Smooth muscle cell (in vitro differentiated cells): ENCODE measurements around the gene C6orf163. TPM values are rescaled to one million over a fixed set of nuclear protein-coding genes. Genes with fewer than 3 reads are reported as not detected.

ENCODE experiments used
- DNase-seq: peaks from one replicate; lab custom pipeline; 2025; ENCODE audit not compliant: unreplicated experiment; lab: John Stamatoyannopoulos, UW
- H2AFZ ChIP-seq: fragments of 200-600 bp; sonication (generic); 2 replicates; pipeline ENCODE4 v1.6.0; 2016; ENCODE audit warnings: antibody characterized with exemption, low read depth, mild to moderate bottlenecking
- H3F3A ChIP-seq: fragments of 200-600 bp; sonication (generic); 2 replicates; pipeline ENCODE4 v1.6.0; 2017; ENCODE audit warnings: antibody characterized with exemption, low read depth
- H3K27ac ChIP-seq: fragments of 200-600 bp; sonication (generic); 2 replicates; pipeline ENCODE4 v1.5.1; 2016; ENCODE audit warnings: low read depth, mild to moderate bottlenecking
- H3K27me3 ChIP-seq: fragments of 200-600 bp; sonication (generic); 2 replicates; pipeline ENCODE4 v1.6.1; 2016; ENCODE audit warnings: low read depth, mild to moderate bottlenecking
- H3K36me3 ChIP-seq: fragments of 200-600 bp; sonication (generic); 2 replicates; pipeline ENCODE4 v1.5.1; 2016; ENCODE audit warnings: low read depth
- H3K4me1 ChIP-seq: fragments of 200-600 bp; sonication (generic); 2 replicates; pipeline ENCODE4 v1.5.1; 2016; ENCODE audit warnings: low read depth
- H3K4me2 ChIP-seq: fragments of 200-600 bp; sonication (generic); 2 replicates; pipeline ENCODE4 v1.6.0; 2016; ENCODE audit warnings: mild to moderate bottlenecking
- H3K4me3 ChIP-seq: fragments of 200-600 bp; sonication (generic); 2 replicates; pipeline ENCODE4 v1.5.1; 2016; ENCODE audit warnings: mild to moderate bottlenecking
- H3K79me2 ChIP-seq: fragments of 200-600 bp; sonication (generic); 2 replicates; pipeline ENCODE4 v1.6.0; 2016; ENCODE audit warnings: low read depth, mild to moderate bottlenecking
- H3K9ac ChIP-seq: fragments of 200-600 bp; sonication (generic); 2 replicates; pipeline ENCODE4 v1.6.0; 2016; ENCODE audit warnings: low read depth
- H3K9me3 ChIP-seq: fragments of 200-600 bp; sonication (generic); replicated peaks from 2 replicates; pipeline ENCODE4 v1.5.1; 2016; ENCODE audit warnings: low read depth
- H4K20me1 ChIP-seq: fragments of 200-600 bp; sonication (generic); 2 replicates; pipeline ENCODE4 v1.6.0; 2016; ENCODE audit warnings: low read depth
- WGBS: methylation state at CpG from one replicate; pipeline ENCODE4 v1.1.7; 2016; ENCODE audit warnings: low lambda C conversion rate; 5-methylcytosine and 5-hydroxymethylcytosine counted together
- polyA plus RNA-seq: library from polyadenylated mRNA; unstranded; fragments of >200 nt; fragmentation: Nextera tagmentation; extraction: Ambion mirVana; gene quantifications from 2 replicates; pipeline ENCODE4 v1.2.1, GENCODE V29; 2016
- total RNA-seq: library from RNA; depleted of rRNA; stranded (reverse); fragments of >200 nt; gene quantifications from 2 replicates; pipeline ENCODE4 v1.2.3, GENCODE V29; 2014
- TF ChIP-seq, protein P1 (sequence below): fragments of 200-600 bp; sonication (generic); IDR thresholded peaks from 2 replicates; pipeline ENCODE4 v1.5.1; 2017; ENCODE audit warnings: borderline replicate concordance, mild to moderate bottlenecking, antibody characterized with exemption; ENCODE audit not compliant: insufficient read depth, poor library complexity, severe bottlenecking

C6orf163 gene
- total and polyA plus RNA-seq, 2 experiments from 2014 or later = 0.59 to 3.1 TPM

DNA sequence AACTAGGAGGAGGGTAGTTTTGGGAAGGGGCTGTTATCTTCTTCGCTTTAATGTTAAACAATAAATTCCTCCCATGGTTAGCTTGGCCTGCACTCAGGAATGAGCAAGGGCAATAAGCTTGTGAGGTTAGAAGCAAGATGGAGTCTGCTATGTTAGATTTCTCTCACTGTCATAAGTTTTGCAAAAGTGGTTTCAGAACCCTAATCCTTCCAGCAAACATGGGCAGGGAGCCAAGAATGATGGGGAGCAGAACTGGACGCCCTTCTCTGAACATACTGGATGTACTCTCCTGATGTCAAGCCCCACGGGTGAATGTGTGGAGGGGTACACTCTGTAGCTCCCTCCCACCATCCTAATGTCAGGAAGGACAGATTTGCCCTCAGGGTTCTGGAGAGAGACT, 22.3 kb downstream of the C6orf163 start:
- TF ChIP-seq, protein P1, sequence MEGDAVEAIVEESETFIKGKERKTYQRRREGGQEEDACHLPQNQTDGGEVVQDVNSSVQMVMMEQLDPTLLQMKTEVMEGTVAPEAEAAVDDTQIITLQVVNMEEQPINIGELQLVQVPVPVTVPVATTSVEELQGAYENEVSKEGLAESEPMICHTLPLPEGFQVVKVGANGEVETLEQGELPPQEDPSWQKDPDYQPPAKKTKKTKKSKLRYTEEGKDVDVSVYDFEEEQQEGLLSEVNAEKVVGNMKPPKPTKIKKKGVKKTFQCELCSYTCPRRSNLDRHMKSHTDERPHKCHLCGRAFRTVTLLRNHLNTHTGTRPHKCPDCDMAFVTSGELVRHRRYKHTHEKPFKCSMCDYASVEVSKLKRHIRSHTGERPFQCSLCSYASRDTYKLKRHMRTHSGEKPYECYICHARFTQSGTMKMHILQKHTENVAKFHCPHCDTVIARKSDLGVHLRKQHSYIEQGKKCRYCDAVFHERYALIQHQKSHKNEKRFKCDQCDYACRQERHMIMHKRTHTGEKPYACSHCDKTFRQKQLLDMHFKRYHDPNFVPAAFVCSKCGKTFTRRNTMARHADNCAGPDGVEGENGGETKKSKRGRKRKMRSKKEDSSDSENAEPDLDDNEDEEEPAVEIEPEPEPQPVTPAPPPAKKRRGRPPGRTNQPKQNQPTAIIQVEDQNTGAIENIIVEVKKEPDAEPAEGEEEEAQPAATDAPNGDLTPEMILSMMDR = no peak
- Histone ChIP-seq H2AFZ (no peak overlapping the region), H4K20me1 (no peaks in the 10 kb centered on the region), H3K9me3 (no peaks in the 10 kb centered on the region), H3K9ac (no peak overlapping the region), H3K27ac (no peak overlapping the region), H3K27me3 (no peaks in the 10 kb centered on the region), H3K4me1 (no peaks in the 10 kb centered on the region), H3F3A (no peaks in the 10 kb centered on the region), H3K4me2 (no peak overlapping the region), H3K36me3 (no peaks in the 10 kb centered on the region), H3K79me2 (no peaks in the 10 kb centered on the region), H3K4me3 (no peak overlapping the region)
- DNase-seq = no peak
- WGBS = 97% methylated on average over 3 of the region's 3 CpGs

DNA sequence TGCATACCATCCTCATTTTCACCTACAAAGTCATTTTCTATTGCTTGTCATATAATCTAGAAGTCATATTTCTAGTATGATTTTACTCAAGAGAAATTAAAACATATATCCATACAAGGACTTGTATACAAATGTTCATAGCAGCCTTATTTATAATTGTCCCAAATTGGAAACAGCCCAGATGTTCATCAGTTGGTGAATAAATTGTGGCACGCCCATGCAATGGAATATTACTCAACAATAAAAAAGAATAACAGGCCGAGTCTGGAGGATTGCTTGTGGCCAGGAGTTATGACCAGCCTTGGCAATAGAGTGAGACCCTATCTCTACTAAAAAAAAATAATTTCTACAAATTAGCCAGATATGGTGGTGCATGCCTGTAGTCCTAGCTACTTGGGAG, 28.8 kb downstream of the C6orf163 start:
- Histone ChIP-seq H3K27me3 (no peaks in the 10 kb centered on the region), H3F3A (no peaks in the 10 kb centered on the region), H3K27ac (no peak overlapping the region), H4K20me1 (no peaks in the 10 kb centered on the region), H3K9me3 (no peaks in the 10 kb centered on the region), H2AFZ (no peak overlapping the region), H3K4me1 (no peaks in the 10 kb centered on the region), H3K79me2 (no peaks in the 10 kb centered on the region), H3K4me3 (no peak overlapping the region), H3K9ac (no peak overlapping the region), H3K4me2 (no peak overlapping the region), H3K36me3 (no peaks in the 10 kb centered on the region)
- 100% methylated on average over 2 of the region's 2 CpGs for WGBS
- TF ChIP-seq, protein P1 = no peak
- no peak for DNase-seq

DNA sequence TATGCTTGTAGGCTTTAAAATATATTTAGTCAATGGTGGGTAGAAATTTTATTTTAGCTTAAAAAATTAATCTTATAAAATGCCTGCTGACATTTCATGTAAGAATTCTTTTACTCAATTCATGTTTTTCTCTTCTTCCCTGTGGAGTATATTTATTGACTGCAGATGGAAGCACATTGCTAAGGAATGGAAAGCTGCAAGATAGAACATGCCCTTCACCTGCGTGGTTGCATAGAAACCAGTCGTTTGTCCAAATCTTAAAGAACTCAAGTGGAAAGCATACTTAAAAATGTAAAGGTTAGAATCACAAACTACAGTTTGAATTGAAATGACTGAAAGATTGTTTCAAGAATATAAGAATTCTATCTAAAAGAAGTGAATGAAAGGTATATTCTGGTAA, 30.7 kb downstream of the C6orf163 start:
- no peak overlapping the region for H3K4me2 ChIP-seq
- no peaks in the 10 kb centered on the region for H3K4me1 ChIP-seq
- no peaks in the 10 kb centered on the region for H3K36me3 ChIP-seq
- TF ChIP-seq, protein P1 = no peak
- H3K9me3 ChIP-seq = no peaks in the 10 kb centered on the region
- no peaks in the 10 kb centered on the region for H4K20me1 ChIP-seq
- H3K27me3 ChIP-seq = no peaks in the 10 kb centered on the region
- no peak overlapping the region for H3K4me3 ChIP-seq
- H3F3A ChIP-seq = no peaks in the 10 kb centered on the region
- H3K79me2 ChIP-seq = no peaks in the 10 kb centered on the region
- DNase-seq = no peak
- 76% methylated on average over 2 of the region's 2 CpGs for WGBS
- no peak overlapping the region for H2AFZ ChIP-seq
- no peak overlapping the region for H3K27ac ChIP-seq
- H3K9ac ChIP-seq = no peak overlapping the region

DNA sequence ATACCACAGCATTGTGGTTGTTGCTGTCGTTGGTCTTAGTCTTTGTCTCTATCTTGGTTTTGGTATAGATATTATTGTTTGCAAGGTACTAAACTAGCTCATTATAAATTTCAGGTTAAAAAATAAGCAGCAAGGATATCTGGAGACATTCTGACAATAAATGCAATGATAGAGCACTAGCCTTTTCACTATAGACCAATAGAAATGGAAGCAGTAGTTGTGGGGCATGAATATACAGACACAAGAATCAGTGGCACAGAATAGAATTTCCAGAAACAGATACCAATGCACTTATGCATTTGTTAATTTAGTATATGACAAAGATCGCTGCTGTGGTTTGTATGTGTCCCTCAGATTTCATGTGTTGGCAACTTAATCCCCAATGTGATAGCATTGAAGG, 32.0 kb downstream of the C6orf163 start:
- no peak for DNase-seq
- no peak overlapping the region for H3K4me3 ChIP-seq
- no peaks in the 10 kb centered on the region for H3K27me3 ChIP-seq
- no peak overlapping the region for H3K4me2 ChIP-seq
- H3K9ac ChIP-seq = no peak overlapping the region
- no peaks in the 10 kb centered on the region for H3K4me1 ChIP-seq
- no peaks in the 10 kb centered on the region for H3K9me3 ChIP-seq
- no peaks in the 10 kb centered on the region for H3K36me3 ChIP-seq
- WGBS = 95% methylated on average over 2 of the region's 2 CpGs
- H2AFZ ChIP-seq = no peak overlapping the region
- H4K20me1 ChIP-seq = no peaks in the 10 kb centered on the region
- H3K79me2 ChIP-seq = no peaks in the 10 kb centered on the region
- TF ChIP-seq, protein P1 = no peak
- H3F3A ChIP-seq = no peaks in the 10 kb centered on the region
- no peak overlapping the region for H3K27ac ChIP-seq
